HG03469 (cell line): ENCODE results near the gene KCNC1.

Experiments used
- ATAC-seq: cut with Tn5 transposase; IDR thresholded peaks from one replicate; pipeline ENCODE4 v1.9.1; 2021; ENCODE audit warnings: mild to moderate bottlenecking, moderate library complexity, moderate number of reproducible peaks; ENCODE audit not compliant: unreplicated experiment

The KCNC1 gene

DNA sequence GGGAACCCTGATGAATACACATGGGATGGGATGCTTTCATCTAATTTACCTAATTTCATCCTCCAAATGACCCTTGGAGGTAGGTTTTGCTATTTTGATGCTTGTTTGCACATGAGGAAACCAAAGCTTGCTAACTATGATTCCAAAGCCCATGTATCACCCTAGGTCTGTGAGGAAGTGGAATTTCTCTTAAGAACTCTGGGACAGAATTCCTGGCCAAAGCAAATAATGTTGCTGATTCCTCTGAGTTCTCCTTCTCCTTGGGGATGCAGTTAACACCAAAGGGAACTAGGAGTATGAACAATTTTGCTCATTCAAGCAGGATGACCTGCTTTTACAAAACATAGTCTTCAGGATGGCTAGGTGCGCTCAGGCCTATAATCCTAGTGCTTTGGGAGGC is 80.0 kb downstream of the KCNC1 start:
- ATAC-seq: no peak

DNA sequence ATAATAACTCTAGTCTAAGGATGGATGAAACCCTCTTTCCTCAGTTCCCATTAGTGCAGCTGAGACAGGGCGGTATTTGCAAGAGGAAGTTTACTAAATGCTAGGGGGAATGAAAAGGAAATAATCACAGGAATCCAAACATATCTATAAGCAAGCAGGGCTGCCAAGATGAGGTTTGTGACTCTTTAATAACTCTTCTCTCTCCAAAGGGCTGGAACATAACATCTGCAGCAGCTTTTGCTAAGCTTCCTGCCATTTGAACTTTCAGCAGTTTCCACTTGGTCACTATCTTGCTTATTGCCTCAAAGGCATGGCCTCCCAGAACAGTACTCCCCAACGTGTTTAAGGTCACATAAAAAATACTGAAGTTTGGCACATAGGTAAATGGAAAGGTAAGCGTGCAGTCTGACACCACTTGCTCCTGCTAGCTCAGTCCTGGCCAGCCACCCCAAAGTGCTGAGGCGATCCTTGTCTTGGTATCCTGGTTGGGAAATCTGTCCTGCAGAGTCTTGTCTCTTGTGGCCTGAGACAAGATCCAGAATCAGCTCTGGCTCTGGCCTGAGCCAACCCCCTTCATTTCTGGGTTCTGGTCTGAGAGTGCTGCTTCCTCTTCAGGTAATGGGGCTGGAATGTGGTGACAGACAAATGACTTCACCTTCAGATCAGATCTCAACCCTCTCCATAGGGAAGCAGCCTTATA is 81.8 kb downstream of the KCNC1 start:
- no peak for ATAC-seq

DNA sequence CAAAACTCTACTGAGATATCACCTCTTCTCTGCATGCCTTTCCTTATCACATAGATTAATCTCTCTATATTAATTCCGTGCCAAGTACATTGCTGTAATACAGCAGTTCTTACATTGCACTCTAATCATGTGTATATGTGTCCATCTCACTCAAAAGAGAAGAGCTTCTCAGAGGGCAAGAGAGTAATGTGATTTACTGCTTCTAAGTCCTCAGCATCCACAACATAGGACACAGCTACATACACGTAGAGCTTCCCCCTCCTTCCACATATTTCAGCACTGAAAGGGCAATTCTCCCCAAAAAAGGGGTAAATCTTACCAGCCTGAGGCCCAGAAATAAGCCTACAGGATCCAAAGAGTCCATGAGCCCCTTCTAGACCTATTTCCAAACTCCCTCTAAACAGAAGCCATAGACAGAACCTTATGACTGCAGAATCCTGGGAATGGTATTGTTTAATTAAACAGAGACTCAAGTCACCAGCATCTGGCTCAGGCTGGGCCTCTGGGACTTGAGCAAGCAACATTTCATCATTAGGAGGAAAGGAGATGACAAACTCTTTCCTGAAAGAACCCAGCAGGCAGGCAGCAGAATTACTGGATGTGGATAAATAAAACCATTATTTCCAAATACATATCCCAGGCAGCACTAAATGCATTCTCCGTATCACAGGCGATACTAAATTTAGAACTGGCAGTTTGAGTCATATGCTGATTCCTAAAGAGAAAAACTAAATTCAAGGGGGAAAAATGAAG is 87.2 kb downstream of the KCNC1 start:
- ATAC-seq: no peak

DNA sequence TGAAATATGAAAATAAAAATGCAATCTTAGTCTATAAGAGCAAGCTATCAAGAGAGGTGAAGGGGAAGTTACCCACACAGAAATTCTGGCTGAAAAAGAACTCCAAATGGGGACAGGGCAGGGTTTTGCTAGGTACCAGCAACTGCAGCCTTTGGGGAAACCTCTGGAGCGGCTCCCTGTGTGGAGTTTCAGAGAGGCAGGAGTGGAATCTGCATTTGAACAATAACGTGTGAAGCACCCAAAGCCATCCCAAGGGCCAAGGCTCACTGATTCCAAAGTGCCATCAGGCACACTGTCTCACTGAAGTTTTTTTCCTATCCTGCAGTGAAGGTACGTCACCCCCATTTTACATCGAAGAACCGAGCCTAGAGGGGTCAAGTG is 87.8 kb downstream of the KCNC1 start:
- no peak for ATAC-seq

DNA sequence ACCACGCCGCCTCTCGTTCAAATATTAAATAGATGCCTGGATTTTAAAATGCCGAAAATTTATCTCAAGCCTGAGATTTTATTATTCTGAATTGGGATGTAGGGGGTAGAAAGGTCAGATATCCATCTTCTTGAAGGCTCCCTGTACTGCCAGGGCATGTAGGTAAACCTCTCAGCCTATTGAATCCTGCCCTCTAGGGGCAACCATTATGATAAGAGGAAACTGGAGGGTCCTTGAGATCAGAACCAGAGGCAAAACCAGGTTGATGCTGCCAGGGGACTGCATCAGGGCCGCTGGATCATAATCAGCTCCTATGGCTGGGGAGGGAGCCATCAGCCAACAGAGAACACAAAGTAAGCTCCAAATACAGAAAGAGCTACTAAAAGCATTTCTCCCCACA is 92.4 kb downstream of the KCNC1 start:
- no peak for ATAC-seq

DNA sequence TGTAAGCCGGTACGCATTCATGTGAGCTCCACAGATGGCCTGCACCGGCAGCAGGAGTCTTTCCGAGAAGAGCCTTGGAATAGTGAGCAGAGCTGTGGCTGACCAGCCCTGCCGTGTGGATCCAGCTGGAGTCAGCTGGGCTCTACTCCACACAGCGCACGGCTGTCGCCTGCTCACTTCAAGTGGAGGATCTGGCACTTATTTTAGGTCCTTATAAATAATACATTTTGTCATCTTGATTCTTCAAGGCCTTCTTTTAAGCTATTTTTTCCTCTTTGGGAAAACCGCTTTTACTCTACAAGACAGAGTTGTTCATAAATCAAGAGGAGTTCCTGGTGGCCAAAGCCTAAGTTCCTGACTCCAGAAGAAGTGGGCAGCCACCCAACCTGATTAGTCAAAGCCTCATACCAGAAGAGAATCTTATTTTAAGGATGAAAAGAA is 93.8 kb downstream of the KCNC1 start:
- ATAC-seq: no peak

DNA sequence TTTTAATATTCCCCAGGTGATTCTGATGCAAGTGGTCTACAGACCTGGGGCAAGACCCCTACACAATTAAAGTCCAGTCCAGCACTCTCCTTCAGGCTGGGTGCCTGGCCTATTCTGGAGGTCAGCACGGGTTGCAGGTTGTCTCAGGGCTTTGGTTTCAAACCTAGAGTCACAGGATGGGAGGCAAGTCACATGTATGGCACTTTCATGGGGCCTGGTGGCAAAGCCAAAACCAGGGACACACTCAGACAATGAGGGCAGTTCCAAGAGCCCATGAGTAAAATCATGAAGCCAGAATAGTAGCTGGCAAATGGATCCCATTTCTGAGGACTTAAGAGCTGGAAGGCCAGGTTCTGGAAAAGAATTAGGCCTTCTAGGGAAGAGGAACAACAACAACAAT is 96.6 kb downstream of the KCNC1 start:
- no peak for ATAC-seq

DNA sequence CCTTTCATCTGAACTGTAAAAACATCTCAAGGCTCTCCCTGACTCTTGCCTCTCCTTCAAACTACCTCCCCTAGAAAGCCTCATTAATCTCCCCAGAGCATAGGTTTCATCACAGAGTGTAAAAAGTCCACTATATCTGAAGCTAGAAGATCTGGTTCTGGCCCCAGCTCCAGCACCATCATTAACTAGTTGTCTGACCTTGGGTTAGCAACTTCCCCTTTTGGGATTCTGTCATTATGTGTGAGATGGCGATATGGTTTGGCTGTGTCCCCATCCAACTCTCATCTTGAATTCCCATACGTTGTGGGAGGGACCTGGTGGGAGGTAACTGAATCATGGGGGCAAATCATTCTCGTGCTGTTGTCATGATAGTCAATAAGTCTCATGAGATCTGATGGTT is 97.3 kb downstream of the KCNC1 start:
- no peak for ATAC-seq
